ENCODE results near the gene GALNT18. TPM values are rescaled to one million over a fixed set of nuclear protein-coding genes. Genes with fewer than 3 reads are reported as not detected.

The GALNT18 gene
- total RNA-seq, 1 donor from 2014 or later, result 76.9 TPM

DNA sequence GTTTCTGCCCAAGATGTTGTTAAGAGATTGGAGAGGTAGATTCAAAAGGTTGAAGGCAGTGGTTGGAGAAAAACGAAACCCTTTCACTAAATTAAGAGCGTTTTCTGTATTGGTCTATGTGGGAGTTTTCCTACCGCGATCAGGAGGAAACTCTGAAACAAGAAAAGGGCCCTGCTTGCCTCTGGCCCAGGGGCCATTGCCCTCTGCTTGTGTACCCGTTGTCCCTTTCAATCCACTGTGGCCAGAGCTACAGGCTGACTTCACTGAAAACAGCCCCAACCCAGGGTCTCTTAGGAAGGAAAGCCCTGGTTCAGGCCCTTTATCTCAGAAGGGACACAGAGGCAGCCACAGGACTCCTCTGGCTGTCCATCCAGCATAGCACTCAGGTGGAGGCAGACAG, 367.8 kb downstream of the GALNT18 start:
- TF ChIP-seq, protein P1, sequence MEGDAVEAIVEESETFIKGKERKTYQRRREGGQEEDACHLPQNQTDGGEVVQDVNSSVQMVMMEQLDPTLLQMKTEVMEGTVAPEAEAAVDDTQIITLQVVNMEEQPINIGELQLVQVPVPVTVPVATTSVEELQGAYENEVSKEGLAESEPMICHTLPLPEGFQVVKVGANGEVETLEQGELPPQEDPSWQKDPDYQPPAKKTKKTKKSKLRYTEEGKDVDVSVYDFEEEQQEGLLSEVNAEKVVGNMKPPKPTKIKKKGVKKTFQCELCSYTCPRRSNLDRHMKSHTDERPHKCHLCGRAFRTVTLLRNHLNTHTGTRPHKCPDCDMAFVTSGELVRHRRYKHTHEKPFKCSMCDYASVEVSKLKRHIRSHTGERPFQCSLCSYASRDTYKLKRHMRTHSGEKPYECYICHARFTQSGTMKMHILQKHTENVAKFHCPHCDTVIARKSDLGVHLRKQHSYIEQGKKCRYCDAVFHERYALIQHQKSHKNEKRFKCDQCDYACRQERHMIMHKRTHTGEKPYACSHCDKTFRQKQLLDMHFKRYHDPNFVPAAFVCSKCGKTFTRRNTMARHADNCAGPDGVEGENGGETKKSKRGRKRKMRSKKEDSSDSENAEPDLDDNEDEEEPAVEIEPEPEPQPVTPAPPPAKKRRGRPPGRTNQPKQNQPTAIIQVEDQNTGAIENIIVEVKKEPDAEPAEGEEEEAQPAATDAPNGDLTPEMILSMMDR (IDR thresholded peaks at IDR 0.05; ENCODE audit: partially characterized antibody, unreplicated experiment), result no peak
- Mint-ChIP-seq H3K4me3 (ENCODE audit: unreplicated experiment) (no peak overlapping the region), H3K27ac (ENCODE audit: unreplicated experiment) (no peak overlapping the region)

GRCh38 chr11:11253497-11253896, 368.3 kb downstream of the GALNT18 start:
- DNase-seq, result no peak
- TF ChIP-seq, protein P1 (IDR thresholded peaks at IDR 0.05; ENCODE audit: partially characterized antibody, unreplicated experiment), result no peak
- Mint-ChIP-seq H3K27me3 (ENCODE audit: unreplicated experiment) (peaks cover 3% of the 10 kb centered on the region), H3K27ac (ENCODE audit: unreplicated experiment) (no peak overlapping the region), H3K36me3 (ENCODE audit: unreplicated experiment) (no peaks in the 10 kb centered on the region), H3K4me3 (ENCODE audit: unreplicated experiment) (no peak overlapping the region), H3K9me3 (ENCODE audit: unreplicated experiment) (no peaks in the 10 kb centered on the region), H3K4me1 (ENCODE audit: low read depth, unreplicated experiment) (peaks cover 5% of the 10 kb centered on the region)

More for the DNA sequence above, 367.8 kb downstream of the GALNT18 start:
- Mint-ChIP-seq H3K4me1 (ENCODE audit: low read depth, unreplicated experiment) (peaks cover 5% of the 10 kb centered on the region), H3K27me3 (ENCODE audit: unreplicated experiment) (peaks cover 3% of the 10 kb centered on the region), H3K9me3 (ENCODE audit: unreplicated experiment) (no peaks in the 10 kb centered on the region), H3K36me3 (ENCODE audit: unreplicated experiment) (no peaks in the 10 kb centered on the region)
- no peak for DNase-seq

GRCh38 chr11:11252403-11252802, 369.4 kb downstream of the GALNT18 start:
- TF ChIP-seq, protein P1 (IDR thresholded peaks at IDR 0.05; ENCODE audit: partially characterized antibody, unreplicated experiment), result no peak
- H3K27ac Mint-ChIP-seq (ENCODE audit: unreplicated experiment), result no peak overlapping the region
- no peaks in the 10 kb centered on the region for H3K36me3 Mint-ChIP-seq (ENCODE audit: unreplicated experiment)

DNA sequence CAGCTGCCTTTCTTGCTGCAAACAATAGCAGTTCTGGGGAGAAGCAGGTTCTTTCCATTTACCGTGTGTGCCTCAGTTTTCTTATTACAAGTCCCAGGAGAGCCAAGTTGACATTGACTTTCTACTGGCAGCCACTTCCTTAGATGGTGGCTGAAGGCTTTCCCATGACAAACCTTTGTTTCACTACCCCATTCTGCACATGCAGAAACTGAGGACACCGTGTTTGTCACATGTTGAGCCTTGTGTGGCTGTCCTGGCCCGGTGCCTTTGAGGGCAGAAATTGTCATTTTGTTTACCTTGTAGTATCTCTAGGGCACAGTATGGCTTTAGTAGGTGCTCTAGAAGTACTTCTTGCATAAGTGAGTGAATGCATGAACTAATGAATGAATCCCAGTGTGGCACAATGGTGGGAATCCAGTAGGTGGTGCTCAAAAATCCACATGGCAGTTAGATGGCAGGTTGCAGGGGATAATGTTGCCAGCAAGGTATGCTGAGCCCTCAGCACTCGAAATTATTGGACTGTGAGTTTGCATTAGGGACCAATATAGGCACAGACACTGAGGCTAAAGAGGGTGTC, 370.3 kb downstream of the GALNT18 start:
- peaks cover 12% of the 10 kb centered on the region for H3K27me3 Mint-ChIP-seq (ENCODE audit: unreplicated experiment)
- peaks cover 9% of the 10 kb centered on the region for H3K9me3 Mint-ChIP-seq (ENCODE audit: unreplicated experiment)
- H3K4me3 Mint-ChIP-seq (ENCODE audit: unreplicated experiment), result no peak overlapping the region
- peaks cover 7% of the 10 kb centered on the region for H3K36me3 Mint-ChIP-seq (ENCODE audit: unreplicated experiment)
- peaks cover 7% of the 10 kb centered on the region for H3K4me1 Mint-ChIP-seq (ENCODE audit: low read depth, unreplicated experiment)
- DNase-seq, result no peak
- no peak overlapping the region for H3K27ac Mint-ChIP-seq (ENCODE audit: unreplicated experiment)
- TF ChIP-seq, protein P1 (IDR thresholded peaks at IDR 0.05; ENCODE audit: partially characterized antibody, unreplicated experiment), result no peak

More at GRCh38 chr11:11252403-11252802, 369.4 kb downstream of the GALNT18 start:
- H3K9me3 Mint-ChIP-seq (ENCODE audit: unreplicated experiment), result peaks cover under 1% of the 10 kb centered on the region
- no peak for DNase-seq
- H3K4me1 Mint-ChIP-seq (ENCODE audit: low read depth, unreplicated experiment), result peaks cover 5% of the 10 kb centered on the region
- peaks cover 3% of the 10 kb centered on the region for H3K27me3 Mint-ChIP-seq (ENCODE audit: unreplicated experiment)
- no peak overlapping the region for H3K4me3 Mint-ChIP-seq (ENCODE audit: unreplicated experiment)

- Mint-ChIP-seq H3K36me3 (ENCODE audit: unreplicated experiment) (peaks cover 7% of the 10 kb centered on the region), H3K27me3 (ENCODE audit: unreplicated experiment) (peaks cover 15% of the 10 kb centered on the region), H3K27ac (ENCODE audit: unreplicated experiment) (no peak overlapping the region), H3K4me1 (ENCODE audit: low read depth, unreplicated experiment) (peaks cover 7% of the 10 kb centered on the region), H3K4me3 (ENCODE audit: unreplicated experiment) (no peak overlapping the region), H3K9me3 (ENCODE audit: unreplicated experiment) (peaks cover 16% of the 10 kb centered on the region)
- no peak for DNase-seq
- TF ChIP-seq, protein P1 (IDR thresholded peaks at IDR 0.05; ENCODE audit: partially characterized antibody, unreplicated experiment), result no peak
Observed at GRCh38 chr11:11250470-11250869, 371.3 kb downstream of the GALNT18 start.
